Stomach (tissue), 9 donors: ENCODE data around the gene GBA3. TPM values are rescaled to one million over a fixed set of nuclear protein-coding genes. Genes with fewer than 3 reads are reported as not detected.

Experiments
- DNase-seq, 2 donors: peaks; one replicate each; pipeline versions ENCODE4 v3.0.0 to v3.0.0-alpha.2; 2013 to 2019
- H3K27ac ChIP-seq, 5 donors: fragments of 200-600 bp in 4 of 5; sonication (generic) in 4 of 5; one replicate each; pipeline ENCODE4 v1.5.1; 2013 to 2019; ENCODE audit warnings: mild to moderate bottlenecking in 1 of 5, moderate library complexity in 1 of 5
- H3K27me3 ChIP-seq, 3 donors: fragments of 200-600 bp; sonication (generic); one replicate each; pipeline ENCODE4 v1.5.1; 2017 to 2019; ENCODE audit warnings: mixed run types in 1 of 3
- H3K36me3 ChIP-seq, 4 donors: fragments of 200-600 bp; sonication (generic); 1 replicate in 3 of 4; 2 replicates in 1 of 4; pipeline ENCODE4 v1.5.1; 2016 to 2019
- H3K4me1 ChIP-seq, 4 donors: fragments of 200-600 bp; sonication (generic); one replicate each; pipeline ENCODE4 v1.5.1; 2016 to 2019
- H3K4me3 ChIP-seq, 4 donors: fragments of 200-600 bp; sonication (generic) in 3 of 4; one replicate each; pipeline ENCODE4 v1.5.1; 2016 to 2019; ENCODE audit warnings: mild to moderate bottlenecking in 1 of 4
- H3K9me3 ChIP-seq, 4 donors: fragments of 200-600 bp; sonication (generic); one replicate each; pipeline ENCODE4 v1.5.1; 2016 to 2019
- EP300 ChIP-seq: sonication (generic); formaldehyde crosslinking; IDR thresholded peaks from one replicate; pipeline ENCODE4 v1.6.1; 2017; ENCODE audit warnings: antibody characterized with exemption
- POLR2A ChIP-seq, 4 donors: fragments of 450-650 bp; IDR thresholded peaks; one replicate each; pipeline ENCODE4 v1.6.1; 2016; ENCODE audit warnings: antibody characterized with exemption in 4 of 4, control low read depth in 2 of 4, mild to moderate bottlenecking in 1 of 4, moderate library complexity in 1 of 4
- POLR2AphosphoS5 ChIP-seq, 3 donors: sonication (generic); formaldehyde crosslinking; IDR thresholded peaks; one replicate each; pipeline ENCODE4 v1.6.1; 2016; ENCODE audit warnings: antibody characterized with exemption in 3 of 3
- WGBS, 5 donors: extraction: QIAGEN DNeasy Blood & Tissue Kit in 3 of 5; methylation state at CpG; one replicate each; pipeline versions ENCODE4 v1.1.5 to v1.1.7; 2013 to 2018; 5-methylcytosine and 5-hydroxymethylcytosine counted together
- intact Hi-C: fragments of 100-400 bp; cut with DNase I; formaldehyde crosslinking; loops from one replicate; pipeline ENCODE4 v1.15.1; 2023; ENCODE audit warnings: low total_unique reads
- polyA plus RNA-seq, 3 donors: library from polyadenylated mRNA; stranded (reverse); fragments of 200-250 nt; gene quantifications; one replicate each; pipeline ENCODE4 v1.2.3, GENCODE V29; 2013
- total RNA-seq, 5 donors: library from RNA; depleted of rRNA; stranded (reverse); fragments of >200 nt; gene quantifications; one replicate each; pipeline versions ENCODE4 v1.1.0 to v1.2.3, GENCODE V29; 2014 to 2016
- TF ChIP-seq, protein P1 (sequence below), 7 experiments: fragments of 450-650 bp in 4 of 7; fragments of 200-600 bp in 3 of 7; sonication (generic) in 3 of 7; IDR thresholded peaks; one replicate each; pipeline ENCODE4 v1.5.1; 2016 to 2019; ENCODE audit warnings: antibody characterized with exemption in 7 of 7, control low read depth in 2 of 7, mild to moderate bottlenecking in 1 of 7
- donor health status: healthy with polysubstance abuse.
- donor health status: Bipolar disorder and iron deficiency.
- donor health status: healthy.

Gene GBA3
- total and polyA plus RNA-seq, 8 donors, result 0.10 to 13.0 (median 2.8) TPM; not detected in 5

DNA sequence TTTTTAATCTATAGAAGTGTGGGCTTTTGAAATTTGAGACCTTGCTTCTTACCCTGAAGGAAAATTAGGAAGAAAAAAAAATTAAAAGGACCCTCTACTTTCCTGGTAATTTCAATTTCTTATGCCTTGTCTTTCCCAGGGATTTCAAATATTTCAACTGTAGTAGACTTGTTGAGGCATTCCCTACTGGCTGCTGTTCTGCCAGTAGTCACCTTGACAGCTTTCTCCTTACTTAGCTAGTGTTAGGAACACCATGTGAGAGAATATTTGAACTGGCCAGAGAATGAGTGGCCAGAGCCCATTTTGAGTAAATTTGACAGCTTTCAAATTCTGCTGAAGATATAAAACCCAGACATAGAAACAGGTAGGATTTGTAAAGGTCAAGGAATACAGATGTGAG is 24.0 kb upstream of the GBA3 start:
- intact Hi-C loops, result no loop called here
- no peak overlapping the region for H3K4me3 ChIP-seq
- TF ChIP-seq, protein P1, sequence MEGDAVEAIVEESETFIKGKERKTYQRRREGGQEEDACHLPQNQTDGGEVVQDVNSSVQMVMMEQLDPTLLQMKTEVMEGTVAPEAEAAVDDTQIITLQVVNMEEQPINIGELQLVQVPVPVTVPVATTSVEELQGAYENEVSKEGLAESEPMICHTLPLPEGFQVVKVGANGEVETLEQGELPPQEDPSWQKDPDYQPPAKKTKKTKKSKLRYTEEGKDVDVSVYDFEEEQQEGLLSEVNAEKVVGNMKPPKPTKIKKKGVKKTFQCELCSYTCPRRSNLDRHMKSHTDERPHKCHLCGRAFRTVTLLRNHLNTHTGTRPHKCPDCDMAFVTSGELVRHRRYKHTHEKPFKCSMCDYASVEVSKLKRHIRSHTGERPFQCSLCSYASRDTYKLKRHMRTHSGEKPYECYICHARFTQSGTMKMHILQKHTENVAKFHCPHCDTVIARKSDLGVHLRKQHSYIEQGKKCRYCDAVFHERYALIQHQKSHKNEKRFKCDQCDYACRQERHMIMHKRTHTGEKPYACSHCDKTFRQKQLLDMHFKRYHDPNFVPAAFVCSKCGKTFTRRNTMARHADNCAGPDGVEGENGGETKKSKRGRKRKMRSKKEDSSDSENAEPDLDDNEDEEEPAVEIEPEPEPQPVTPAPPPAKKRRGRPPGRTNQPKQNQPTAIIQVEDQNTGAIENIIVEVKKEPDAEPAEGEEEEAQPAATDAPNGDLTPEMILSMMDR (IDR thresholded peaks at IDR 0.05), result no peak
- TF ChIP-seq POLR2AphosphoS5 (IDR thresholded peaks at IDR 0.05) (no peak), EP300 (no peak), POLR2A (IDR thresholded peaks at IDR 0.05) (no peak)

DNA sequence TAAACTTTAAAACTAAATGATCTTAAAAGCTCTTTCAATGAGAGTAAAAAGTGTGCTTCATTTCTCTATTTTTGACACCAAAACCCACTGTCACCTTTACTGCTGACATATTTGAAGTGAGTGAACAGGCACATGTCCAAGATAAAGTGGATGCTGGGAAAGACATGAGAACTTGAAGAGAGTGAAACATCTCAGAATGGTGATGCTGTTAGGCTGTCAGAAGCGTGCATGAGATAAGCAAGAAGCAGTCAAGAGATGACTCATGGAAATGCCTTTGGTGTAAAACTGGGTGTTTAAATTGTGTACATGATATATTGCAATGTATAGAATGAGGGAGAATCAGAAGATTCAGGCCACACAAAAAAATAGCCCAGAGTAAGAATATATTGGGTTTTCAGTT is 21.8 kb upstream of the GBA3 start:
- H3K27me3 ChIP-seq, result no peaks in the 10 kb centered on the region
- 16 to 76% (median 63%) methylated on average over 1 of the region's 1 CpG for WGBS, 5 donors
- H3K27ac ChIP-seq, result no peak overlapping the region
- no peaks in the 10 kb centered on the region for H3K4me1 ChIP-seq
- no peak for DNase-seq
- intact Hi-C loops, result no loop called here
- no peaks in the 10 kb centered on the region for H3K36me3 ChIP-seq
- no peak overlapping the region for H3K4me3 ChIP-seq
- no peaks in the 10 kb centered on the region for H3K9me3 ChIP-seq
- TF ChIP-seq, protein P1 (IDR thresholded peaks at IDR 0.05), result no peak
- TF ChIP-seq POLR2A (IDR thresholded peaks at IDR 0.05), result no peak
- no peak for TF ChIP-seq POLR2AphosphoS5 (IDR thresholded peaks at IDR 0.05)
- TF ChIP-seq EP300, result no peak

More for the DNA sequence above, 24.0 kb upstream of the GBA3 start:
- Histone ChIP-seq H3K27me3 (no peaks in the 10 kb centered on the region), H3K4me1 (no peaks in the 10 kb centered on the region), H3K27ac (no peak overlapping the region), H3K36me3 (no peaks in the 10 kb centered on the region), H3K9me3 (no peaks in the 10 kb centered on the region)
- DNase-seq, result no peak

DNA sequence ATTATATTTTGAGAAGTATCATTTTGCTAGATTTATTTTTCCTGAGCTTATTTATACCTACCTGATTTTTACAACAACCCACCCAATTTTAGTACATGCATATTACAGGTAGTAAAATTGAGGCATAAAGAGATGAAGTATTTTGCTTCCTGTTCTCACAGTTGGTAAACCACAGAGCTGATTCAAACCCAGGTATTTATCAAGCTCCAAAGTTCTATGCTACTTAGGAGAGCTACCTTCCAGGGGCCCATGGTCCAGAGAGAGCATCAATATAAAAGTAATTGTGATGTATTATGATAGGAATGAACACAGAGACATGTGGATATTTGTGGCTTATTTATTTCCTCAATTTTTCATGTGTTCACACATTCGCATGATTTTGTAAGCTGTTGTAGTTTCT is 20.2 kb upstream of the GBA3 start:
- Histone ChIP-seq H3K4me3 (no peak overlapping the region), H3K9me3 (no peaks in the 10 kb centered on the region), H3K36me3 (no peaks in the 10 kb centered on the region), H3K4me1 (no peaks in the 10 kb centered on the region), H3K27me3 (no peaks in the 10 kb centered on the region), H3K27ac (no peak overlapping the region)
- TF ChIP-seq POLR2AphosphoS5 (IDR thresholded peaks at IDR 0.05), result no peak
- TF ChIP-seq POLR2A (IDR thresholded peaks at IDR 0.05), result no peak
- TF ChIP-seq EP300, result no peak
- TF ChIP-seq, protein P1 (IDR thresholded peaks at IDR 0.05), result no peak
- DNase-seq, result no peak
- intact Hi-C loops, result no loop called here
- WGBS, 5 donors, result 72 to 88% (median 85%) methylated on average over 1 of the region's 1 CpG

GRCh38 chr4:22672944-22673343 is 19.8 kb upstream of the GBA3 start:
- DNase-seq, result no peak
- H3K27me3 ChIP-seq, result no peaks in the 10 kb centered on the region
- no peak overlapping the region for H3K4me3 ChIP-seq
- TF ChIP-seq, protein P1 (IDR thresholded peaks at IDR 0.05), result no peak
- TF ChIP-seq POLR2AphosphoS5 (IDR thresholded peaks at IDR 0.05), result no peak
- no peak for TF ChIP-seq EP300
- TF ChIP-seq POLR2A (IDR thresholded peaks at IDR 0.05), result no peak
- no peaks in the 10 kb centered on the region for H3K36me3 ChIP-seq
- intact Hi-C loops, result no loop called here
- no peak overlapping the region for H3K27ac ChIP-seq
- WGBS, 5 donors, result 74 to 93% (median 87%) methylated on average over 4 of the region's 4 CpGs
- no peaks in the 10 kb centered on the region for H3K4me1 ChIP-seq
- H3K9me3 ChIP-seq, result no peaks in the 10 kb centered on the region
